ENCODE data around the gene SLC37A2. TPM values are rescaled to one million over a fixed set of nuclear protein-coding genes. Genes with fewer than 3 reads are reported as not detected.

The SLC37A2 gene
- total RNA-seq (2021) (0.26 TPM in 1 of 2 replicates, not detected in the other), Bru-seq, nascent RNA (percentile 22 among the genes with signal in this experiment), BruChase-seq, experiment 1, labeled RNA remaining after a 2-hour chase (percentile 27 among the genes with signal in this experiment), BruChase-seq, experiment 2, labeled RNA remaining after a 6-hour chase (percentile 18 among the genes with signal in this experiment)
- long read RNA-seq, partial matches to known transcripts, result 1 of 1 reads
- long read RNA-seq, other reads (novel, unspliced or antisense), result 0 of 1 reads

GRCh38 chr11:125062931-125063428 is at the start of gene SLC37A2:
TSS of gene SLC37A2 (plus strand) at chr11:125063305. CDS start at chr11:125063368, 63 bp downstream.
- TF ChIP-seq CTCF (conservative IDR thresholded peaks at IDR 0.05; ENCODE audit: low read depth, low read length), result no peak
- peak; percentile 74 for TF ChIP-seq EZH2 (IDR thresholded peaks at IDR 0.05; ENCODE audit: borderline replicate concordance, low read depth, low read length, poor library complexity, severe bottlenecking)
- BruUV-seq (replicated peaks), result no TSS peak
- DNase-seq (ENCODE audit: low spot score), result peak; percentile 48
- ChIA-PET CTCF (no interaction called here), POLR2A (ENCODE audit: low non-redundant PET) (no interaction called here)
- peaks cover 64% of the 10 kb centered on the region for H3K27me3 ChIP-seq (replicated peaks; ENCODE audit: insufficient read depth, low read depth, low read length, poor library complexity)
- H3K4me3 ChIP-seq (ENCODE audit: low read depth, low read length, poor library complexity, severe bottlenecking), result peak within 1 kb of the TSS; percentile 38
- no peaks in the 10 kb centered on the region for H3K4me1 ChIP-seq (ENCODE audit: insufficient read depth, low read length, poor library complexity, severe bottlenecking)
- no peaks in the 10 kb centered on the region for H3K9me3 ChIP-seq (ENCODE audit: low read depth, low read length, poor library complexity, severe bottlenecking)
- H3K36me3 ChIP-seq (ENCODE audit: insufficient read depth, low read length, poor library complexity, severe bottlenecking), result no peaks in the 10 kb centered on the region
- H3K27ac ChIP-seq (ENCODE audit: low read depth, low read length, poor library complexity, severe bottlenecking), result no peak within 1 kb of the TSS
- intact Hi-C loops (cut with micrococcal nuclease; ENCODE audit: unreplicated experiment), result no loop called here

GRCh38 chr11:125016413-125016812 is 46.7 kb upstream of the SLC37A2 start:
- no peaks in the 10 kb centered on the region for H3K4me1 ChIP-seq (ENCODE audit: insufficient read depth, low read length, poor library complexity, severe bottlenecking)
- H3K27ac ChIP-seq (ENCODE audit: low read depth, low read length, poor library complexity, severe bottlenecking), result no peak overlapping the region
- H3K9me3 ChIP-seq (ENCODE audit: low read depth, low read length, poor library complexity, severe bottlenecking), result no peaks in the 10 kb centered on the region
- no peaks in the 10 kb centered on the region for H3K36me3 ChIP-seq (ENCODE audit: insufficient read depth, low read length, poor library complexity, severe bottlenecking)
- no TSS peak for BruUV-seq (replicated peaks)
- DNase-seq (ENCODE audit: low spot score), result no peak
- no peak overlapping the region for H3K4me3 ChIP-seq (ENCODE audit: low read depth, low read length, poor library complexity, severe bottlenecking)
- intact Hi-C loops (cut with micrococcal nuclease; ENCODE audit: unreplicated experiment), result no loop called here
- ChIA-PET CTCF (no interaction called here), POLR2A (ENCODE audit: low non-redundant PET) (no interaction called here)
- TF ChIP-seq CTCF (conservative IDR thresholded peaks at IDR 0.05; ENCODE audit: low read depth, low read length), result no peak
- no peak for TF ChIP-seq EZH2 (IDR thresholded peaks at IDR 0.05; ENCODE audit: borderline replicate concordance, low read depth, low read length, poor library complexity, severe bottlenecking)
- no peaks in the 10 kb centered on the region for H3K27me3 ChIP-seq (replicated peaks; ENCODE audit: insufficient read depth, low read depth, low read length, poor library complexity)

GRCh38 chr11:125020342-125020741 is 42.8 kb upstream of the SLC37A2 start:
- Histone ChIP-seq H3K27me3 (replicated peaks; ENCODE audit: insufficient read depth, low read depth, low read length, poor library complexity) (no peaks in the 10 kb centered on the region), H3K4me1 (ENCODE audit: insufficient read depth, low read length, poor library complexity, severe bottlenecking) (no peaks in the 10 kb centered on the region), H3K9me3 (ENCODE audit: low read depth, low read length, poor library complexity, severe bottlenecking) (no peaks in the 10 kb centered on the region), H3K4me3 (ENCODE audit: low read depth, low read length, poor library complexity, severe bottlenecking) (no peak overlapping the region), H3K36me3 (ENCODE audit: insufficient read depth, low read length, poor library complexity, severe bottlenecking) (no peaks in the 10 kb centered on the region), H3K27ac (ENCODE audit: low read depth, low read length, poor library complexity, severe bottlenecking) (no peak overlapping the region)
- TF ChIP-seq CTCF (conservative IDR thresholded peaks at IDR 0.05; ENCODE audit: low read depth, low read length) (no peak), EZH2 (IDR thresholded peaks at IDR 0.05; ENCODE audit: borderline replicate concordance, low read depth, low read length, poor library complexity, severe bottlenecking) (no peak)
- no peak for DNase-seq (ENCODE audit: low spot score)
- intact Hi-C loops (cut with micrococcal nuclease; ENCODE audit: unreplicated experiment), result no loop called here
- no TSS peak for BruUV-seq (replicated peaks)
- CTCF ChIA-PET, result no interaction called here
- POLR2A ChIA-PET (ENCODE audit: low non-redundant PET), result no interaction called here

All from A673 (cell line).